GM18867 (cell line): Measurements from ENCODE around the gene LDOC1.
"Not testable (repeated sequence)": the region's sequence is repeated elsewhere in the genome, so short reads cannot be mapped to it uniquely, and the experiment has no call there.

ENCODE experiments used
- ATAC-seq: cut with Tn5 transposase; IDR thresholded peaks from one replicate; pipeline ENCODE4 v1.9.1; 2021; ENCODE audit warnings: mild to moderate bottlenecking, moderate library complexity; ENCODE audit not compliant: unreplicated experiment

Gene LDOC1

DNA sequence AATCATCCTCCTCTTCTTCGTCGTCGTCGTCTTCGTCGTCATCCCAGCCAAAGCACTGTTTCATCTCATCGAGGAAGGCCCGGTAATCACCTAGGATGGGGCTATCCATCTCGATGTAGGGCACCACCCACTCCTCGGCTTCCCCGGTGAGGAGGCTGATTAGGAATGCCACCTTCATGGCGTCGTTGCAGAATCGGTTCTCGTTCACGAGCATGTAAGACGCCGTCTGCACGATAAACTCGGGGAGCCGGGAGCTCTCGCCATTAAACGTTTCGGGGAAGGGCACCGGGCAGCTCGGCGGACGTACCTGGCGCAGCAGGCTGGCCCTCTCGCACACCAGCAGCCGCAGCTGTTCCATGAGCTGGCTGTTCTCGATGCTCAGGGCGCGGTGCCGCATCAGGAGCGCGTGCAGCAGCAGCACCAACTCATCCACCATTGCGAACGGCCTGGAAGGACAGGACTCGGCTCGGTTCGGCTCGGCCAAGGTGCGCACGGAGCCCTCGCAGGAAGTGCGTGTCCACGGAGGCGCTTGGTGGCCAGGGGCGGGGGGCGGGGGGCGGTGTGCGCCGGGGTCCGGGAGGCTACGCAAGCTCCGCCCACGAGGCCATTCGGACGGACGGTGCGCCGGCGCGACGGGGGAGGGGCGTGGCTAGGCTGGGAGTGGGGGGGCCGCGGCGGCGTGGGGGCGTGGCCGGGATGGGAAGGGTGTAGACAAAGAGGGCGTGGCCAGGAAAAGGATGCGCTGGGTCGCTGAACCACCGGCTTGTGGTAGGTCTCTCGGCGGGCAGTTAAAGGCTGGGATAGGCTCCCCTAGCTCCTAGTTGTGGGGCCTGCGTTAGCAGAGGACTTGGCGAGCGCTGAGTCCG lies at the start of gene LDOC1:
Gene LDOC1 (minus strand): TSS at position 544 of the 866 bp plus-strand sequence. CDS start 108 bp downstream, at position 436.
- ATAC-seq: no peak

GRCh38 chrX:141221611-141222010 lies 44.7 kb upstream of the LDOC1 start:
- ATAC-seq: no peak

DNA sequence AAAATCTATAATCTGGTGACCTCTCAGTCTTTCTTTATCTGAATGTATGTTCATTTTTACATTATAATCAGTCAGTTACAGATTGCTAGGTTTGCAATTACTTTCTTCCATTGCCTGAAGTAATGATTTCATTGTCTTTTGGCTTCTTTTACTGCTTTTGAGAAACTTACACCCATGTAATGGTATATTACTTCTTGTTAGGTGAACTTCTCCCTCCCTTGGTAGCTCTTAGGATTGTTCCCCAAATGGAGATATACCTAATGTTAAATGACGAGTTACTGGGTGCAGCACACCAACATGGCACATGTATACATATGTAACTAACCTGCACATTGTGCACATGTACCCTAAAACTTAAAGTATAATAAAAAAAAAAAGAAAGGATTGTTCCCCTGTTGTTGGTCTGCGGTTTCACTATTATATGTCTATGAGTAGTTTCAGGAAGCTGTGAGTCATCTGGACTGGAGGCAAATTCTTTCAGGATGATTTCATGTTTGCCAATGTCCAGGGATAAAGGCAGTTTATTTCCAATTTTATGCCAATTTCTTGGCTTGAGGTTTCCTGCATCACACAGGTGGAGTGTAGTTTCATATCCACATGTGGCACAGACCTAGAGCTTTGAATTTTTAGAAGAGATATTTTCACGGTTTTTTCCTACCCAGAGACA lies 43.5 kb upstream of the LDOC1 start:
- ATAC-seq: no peak

GRCh38 chrX:141214196-141214595 lies 37.3 kb upstream of the LDOC1 start:
- ATAC-seq: no peak

GRCh38 chrX:141201962-141202361 lies 25.0 kb upstream of the LDOC1 start:
- ATAC-seq: no peak

- ATAC-seq: not testable (repeated sequence)
These were observed 11.6 kb upstream of the LDOC1 start for GRCh38 chrX:141188573-141188972.

DNA sequence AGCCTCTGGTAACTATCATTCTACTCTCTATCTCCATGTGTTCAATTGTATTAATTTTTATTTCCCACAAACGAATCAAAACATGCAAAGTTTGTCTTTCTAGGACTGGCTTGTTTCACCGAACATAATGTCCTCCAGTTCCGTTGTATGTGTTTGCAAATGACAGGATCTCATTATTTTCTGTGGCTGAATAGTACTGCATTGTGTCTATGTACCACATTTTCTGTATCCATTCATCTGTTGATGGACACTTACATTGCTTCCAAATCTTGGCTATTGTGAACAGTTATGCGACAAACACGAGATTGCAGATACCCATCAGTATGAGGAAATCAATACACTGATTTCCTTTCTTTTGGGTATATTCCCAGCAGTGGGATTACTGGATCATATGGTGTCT lies 8.4 kb upstream of the LDOC1 start:
- ATAC-seq: no peak

DNA sequence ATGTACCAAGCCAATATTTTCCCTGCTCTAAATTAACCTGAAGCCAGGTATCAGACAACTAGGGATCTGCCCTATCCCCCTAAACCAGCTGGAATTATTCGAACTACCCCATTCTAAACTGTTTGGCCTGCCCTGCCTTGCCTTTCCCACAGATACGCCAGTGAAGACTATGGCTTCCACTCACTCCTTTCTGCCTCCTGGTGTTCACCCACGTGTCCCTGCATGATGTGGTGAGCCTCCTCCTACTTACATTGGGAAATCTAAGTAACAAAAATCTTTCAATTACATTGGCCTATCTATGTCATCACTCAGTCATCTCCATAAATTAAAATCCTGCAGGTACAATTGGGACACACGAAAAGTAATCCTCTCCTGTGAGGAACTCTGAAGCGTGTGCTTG lies 6.1 kb upstream of the LDOC1 start:
- ATAC-seq: no peak

DNA sequence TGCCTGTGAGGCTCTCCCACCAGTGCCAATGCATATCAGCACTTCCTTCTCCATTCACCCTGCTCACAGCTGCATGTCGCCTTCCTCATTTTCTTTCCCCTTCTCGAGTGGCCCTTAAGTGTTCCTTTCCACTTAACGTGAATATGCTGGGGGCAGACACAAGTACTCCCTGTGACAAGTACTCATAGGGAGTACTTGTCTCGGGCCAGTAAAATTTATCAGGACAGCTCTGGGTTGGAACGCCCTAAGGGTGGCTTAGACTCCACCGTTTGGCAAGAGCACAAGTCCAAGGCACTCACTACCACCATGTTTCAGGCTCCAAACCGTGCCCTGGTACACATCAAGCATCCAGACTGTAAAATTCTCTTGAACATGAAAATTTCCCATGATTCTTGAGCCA lies 3.9 kb upstream of the LDOC1 start:
- no peak for ATAC-seq

DNA sequence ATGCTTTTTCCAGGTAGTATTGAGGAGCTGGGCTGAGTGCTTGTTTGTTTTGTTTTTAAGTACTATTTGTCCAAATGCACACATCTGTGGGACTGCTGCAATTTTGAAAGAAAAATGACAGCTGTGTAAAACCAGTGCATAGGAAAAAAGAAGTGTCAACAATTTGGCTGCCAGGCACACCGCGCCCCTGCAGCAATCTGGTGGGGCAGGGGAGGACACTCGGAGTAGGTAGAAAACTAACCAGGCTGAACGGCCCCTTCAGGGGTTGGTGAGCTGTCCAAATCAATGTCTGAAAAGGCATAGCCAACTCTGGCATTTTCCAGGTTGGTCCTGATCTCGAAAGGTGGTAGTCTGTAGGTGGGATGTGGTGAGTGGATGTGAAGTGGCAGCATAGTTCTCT lies 1.1 kb downstream of the LDOC1 start:
- ATAC-seq: no peak

- no peak for ATAC-seq
These were observed 12.5 kb downstream of the LDOC1 start for GRCh38 chrX:141164406-141164805.

DNA sequence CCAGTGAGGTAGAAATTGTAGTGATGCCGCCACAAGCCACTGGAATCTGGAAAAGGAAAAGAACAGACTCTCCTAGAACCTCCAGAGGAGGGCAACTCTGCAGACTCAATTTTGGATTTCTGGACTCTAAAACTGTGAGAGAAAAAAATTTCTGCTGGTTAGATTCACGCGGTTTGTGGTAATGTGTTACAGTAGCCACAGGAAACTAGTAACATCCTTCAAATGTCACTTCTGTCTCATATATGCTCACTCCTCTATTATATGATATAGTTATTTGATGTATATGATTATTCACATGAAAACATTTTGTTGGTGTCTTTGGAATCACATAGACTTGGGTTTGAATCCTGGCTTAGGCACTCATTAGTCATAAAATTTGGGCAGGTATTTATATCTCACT lies 18.8 kb downstream of the LDOC1 start:
- ATAC-seq: no peak

- not testable (repeated sequence) for ATAC-seq
These were observed 21.7 kb downstream of the LDOC1 start for GRCh38 chrX:141155231-141155630.

DNA sequence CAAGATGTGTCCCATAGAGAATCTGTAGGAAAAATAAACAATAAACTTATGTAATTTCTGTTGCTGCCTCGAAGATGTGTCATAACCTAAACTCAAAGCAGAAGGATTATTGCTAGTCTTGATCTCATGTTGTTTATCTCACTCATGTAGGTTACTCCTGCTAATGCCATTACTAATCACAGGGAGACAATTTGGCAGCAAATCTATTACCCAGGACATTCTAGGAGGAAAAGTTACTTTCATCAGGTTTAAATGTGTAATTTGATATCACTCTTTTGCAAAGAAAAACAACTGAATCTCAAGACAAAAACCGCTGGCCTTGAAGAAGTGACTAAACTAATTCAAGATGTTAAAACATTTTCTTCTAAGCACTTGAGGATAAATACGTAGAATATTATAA lies 34.0 kb downstream of the LDOC1 start:
- ATAC-seq: no peak

GRCh38 chrX:141133272-141133671 lies 43.7 kb downstream of the LDOC1 start:
- ATAC-seq: no peak

DNA sequence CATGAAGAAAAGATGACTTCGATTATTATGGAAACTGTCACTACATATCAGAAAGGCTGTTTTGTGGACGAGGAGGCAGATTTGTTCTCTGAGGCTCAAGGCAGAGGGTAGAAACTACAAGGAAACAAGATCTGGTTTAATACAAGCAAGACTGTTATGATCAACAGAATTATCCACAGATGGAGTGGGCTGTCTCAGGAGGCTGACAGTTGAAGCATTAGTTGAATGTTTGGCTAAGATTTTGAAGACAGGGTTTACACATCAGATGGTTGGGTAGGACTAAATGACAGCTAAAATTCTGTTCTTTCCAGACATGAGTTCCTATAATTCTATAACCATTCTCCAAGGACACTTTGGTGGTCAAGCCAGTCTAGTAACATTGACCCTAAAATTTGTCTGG lies 49.8 kb downstream of the LDOC1 start:
- no peak for ATAC-seq
